OCI-LY7 (cell line): ENCODE data around the gene ABCC10. TPM values are rescaled to one million over a fixed set of nuclear protein-coding genes. Genes with fewer than 3 reads are reported as not detected.
"Not testable (repeated sequence)": the region's sequence is repeated elsewhere in the genome, so short reads cannot be mapped to it uniquely, and the experiment has no call there.

Source experiments
- BruUV-seq: library from RNA; stranded (reverse); fragments of 400-500 nt; replicated peaks from 2 replicates; lab custom pipeline; 2021; lab: Mats Ljungman, UMichigan
- CTCF ChIA-PET: fragments of 300-600 bp; sonication (Branson Sonifier 250); formaldehyde crosslinking; loops from one replicate; lab custom pipeline; 2022; ENCODE audit warnings: antibody characterized with exemption; ENCODE audit not compliant: unreplicated experiment; lab: Charles Lee
- POLR2A ChIA-PET: fragments of 300-600 bp; sonication (Branson Sonifier 250); formaldehyde crosslinking; loops from one replicate; lab custom pipeline; 2022; ENCODE audit warnings: antibody characterized with exemption; lab: Charles Lee
- DNase-seq: peaks from one replicate; pipeline ENCODE4 v3.0.0-alpha.2; 2015; ENCODE audit warnings: low spot score
- H2AFZ ChIP-seq: fragments of 200-600 bp; sonication (generic), shearing (Covaris generic); 2 replicates; pipeline ENCODE4 v1.6.1; 2014; ENCODE audit warnings: mild to moderate bottlenecking, antibody characterized with exemption, low read length, moderate library complexity
- H3K27ac ChIP-seq: fragments of 200-600 bp; sonication (generic); 2 replicates; pipeline ENCODE4 v1.5.1; 2014; ENCODE audit warnings: mixed run types, low read depth, mild to moderate bottlenecking, moderate library complexity, low read length, inconsistent platforms; ENCODE audit not compliant: poor library complexity, severe bottlenecking
- H3K36me3 ChIP-seq: fragments of 200-600 bp; sonication (generic); 2 replicates; pipeline ENCODE4 v1.6.1; 2014; ENCODE audit warnings: mild to moderate bottlenecking, antibody characterized with exemption, low read length, moderate library complexity, mixed read lengths; ENCODE audit not compliant: insufficient read depth
- H3K4me1 ChIP-seq: fragments of 200-600 bp; sonication (generic); 2 replicates; pipeline ENCODE4 v1.5.1; 2014; ENCODE audit warnings: mild to moderate bottlenecking, low read length; ENCODE audit not compliant: insufficient read depth, poor library complexity, severe bottlenecking
- H3K4me2 ChIP-seq: fragments of 200-600 bp; sonication (generic); 2 replicates; pipeline ENCODE4 v1.6.1; 2014; ENCODE audit warnings: mild to moderate bottlenecking, low read length
- H3K4me3 ChIP-seq: fragments of 200-600 bp; sonication (generic); 2 replicates; pipeline ENCODE4 v1.5.1; 2014; ENCODE audit warnings: mild to moderate bottlenecking, low read depth, low read length; ENCODE audit not compliant: poor library complexity, severe bottlenecking
- H3K79me2 ChIP-seq: fragments of 200-600 bp; sonication (generic); 2 replicates; pipeline ENCODE4 v1.6.1; 2016; ENCODE audit warnings: low read depth, mild to moderate bottlenecking, low read length, moderate library complexity, mixed read lengths; ENCODE audit not compliant: insufficient read depth
- H3K9me2 ChIP-seq: fragments of 200-600 bp; sonication (generic); 2 replicates; pipeline ENCODE4 v1.6.1; 2016; ENCODE audit warnings: mild to moderate bottlenecking, low read length, mixed read lengths; ENCODE audit not compliant: insufficient read depth
- H3K9me3 ChIP-seq: fragments of 200-600 bp; sonication (generic); 2 replicates; pipeline ENCODE4 v1.6.1; 2014; ENCODE audit warnings: mild to moderate bottlenecking, mixed run types, low read length, mixed read lengths
- H4K20me1 ChIP-seq: fragments of 200-600 bp; sonication (generic); 2 replicates; pipeline ENCODE4 v1.6.1; 2014; ENCODE audit warnings: mild to moderate bottlenecking, antibody characterized with exemption, low read length, moderate library complexity, mixed read lengths; ENCODE audit not compliant: insufficient read depth
- EZH2phosphoT487 ChIP-seq: fragments of 200-600 bp; sonication (generic); IDR thresholded peaks from 2 replicates; pipeline ENCODE4 v1.6.1; 2018; ENCODE audit warnings: low read depth, borderline replicate concordance, mild to moderate bottlenecking, mixed run types, antibody characterized with exemption, low read length, moderate library complexity, mixed read lengths
- intact Hi-C: fragments of 100-400 bp; cut with micrococcal nuclease; formaldehyde crosslinking; loops from one replicate; pipeline ENCODE4 v1.10.0; 2022; ENCODE audit not compliant: unreplicated experiment
- total RNA-seq, 2 experiments: library from RNA; depleted of rRNA in 1 of 2; stranded (reverse); fragments of >200 nt in 1 of 2; shearing (Covaris generic) in 1 of 2; gene quantifications; 2 replicates each; pipeline ENCODE4 v1.2.3, GENCODE V29; 2014 to 2022
- TF ChIP-seq, protein P1 (sequence below): fragments of 200-600 bp; sonication (generic); conservative IDR thresholded peaks from 2 replicates; pipeline ENCODE4 v1.5.1; 2014; ENCODE audit warnings: mild to moderate bottlenecking, antibody characterized with exemption, low read length, moderate library complexity, mixed read lengths

Gene ABCC10
- total RNA-seq, 2 experiments from 2014 or later: 11.4 to 31.1 TPM

DNA sequence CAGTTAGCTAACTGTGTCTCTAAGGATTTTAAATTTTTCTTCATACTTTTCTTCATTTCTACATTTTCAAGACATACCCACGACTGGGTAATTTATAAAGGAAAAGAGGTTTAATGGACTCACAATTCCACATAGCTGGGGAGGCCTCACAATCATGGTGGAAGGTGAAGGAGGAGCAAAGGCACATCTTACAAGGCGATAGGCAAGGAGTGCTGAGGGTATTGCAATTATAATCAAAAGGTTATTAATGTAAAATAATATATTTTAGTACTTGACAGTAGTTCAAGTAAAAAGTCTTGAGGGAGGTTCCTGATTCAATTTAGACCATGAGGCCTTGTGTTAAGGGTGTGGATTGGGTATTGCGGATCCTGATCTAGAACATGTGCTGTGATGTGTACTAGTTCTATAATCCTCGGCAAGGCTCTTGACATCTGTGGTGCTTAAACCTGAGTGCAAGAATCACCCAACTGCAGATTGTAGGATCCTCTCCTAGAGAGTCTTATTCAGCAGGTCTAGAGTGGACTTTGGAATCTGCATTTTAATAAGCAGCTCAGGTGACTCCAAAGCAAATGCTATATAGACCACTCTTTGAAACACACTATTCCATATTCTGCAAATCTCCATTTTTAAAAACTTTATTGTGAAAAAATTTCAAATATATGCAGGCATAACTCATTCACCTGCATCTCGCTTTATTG, 7.2 kb upstream of the ABCC10 start:
- Histone ChIP-seq H3K27ac (no peak overlapping the region), H2AFZ (no peak overlapping the region), H3K36me3 (no peaks in the 10 kb centered on the region), H4K20me1 (no peaks in the 10 kb centered on the region), H3K9me3 (0 out of 2 replicates have a peak, but pooled peaks cover 7% of the 10 kb centered on the region), H3K9me2 (no peaks in the 10 kb centered on the region), H3K4me3 (no peak overlapping the region), H3K4me1 (no peaks in the 10 kb centered on the region), H3K79me2 (no peaks in the 10 kb centered on the region), H3K4me2 (no peak overlapping the region)
- DNase-seq: no peak
- no peak for TF ChIP-seq EZH2phosphoT487
- TF ChIP-seq, protein P1, sequence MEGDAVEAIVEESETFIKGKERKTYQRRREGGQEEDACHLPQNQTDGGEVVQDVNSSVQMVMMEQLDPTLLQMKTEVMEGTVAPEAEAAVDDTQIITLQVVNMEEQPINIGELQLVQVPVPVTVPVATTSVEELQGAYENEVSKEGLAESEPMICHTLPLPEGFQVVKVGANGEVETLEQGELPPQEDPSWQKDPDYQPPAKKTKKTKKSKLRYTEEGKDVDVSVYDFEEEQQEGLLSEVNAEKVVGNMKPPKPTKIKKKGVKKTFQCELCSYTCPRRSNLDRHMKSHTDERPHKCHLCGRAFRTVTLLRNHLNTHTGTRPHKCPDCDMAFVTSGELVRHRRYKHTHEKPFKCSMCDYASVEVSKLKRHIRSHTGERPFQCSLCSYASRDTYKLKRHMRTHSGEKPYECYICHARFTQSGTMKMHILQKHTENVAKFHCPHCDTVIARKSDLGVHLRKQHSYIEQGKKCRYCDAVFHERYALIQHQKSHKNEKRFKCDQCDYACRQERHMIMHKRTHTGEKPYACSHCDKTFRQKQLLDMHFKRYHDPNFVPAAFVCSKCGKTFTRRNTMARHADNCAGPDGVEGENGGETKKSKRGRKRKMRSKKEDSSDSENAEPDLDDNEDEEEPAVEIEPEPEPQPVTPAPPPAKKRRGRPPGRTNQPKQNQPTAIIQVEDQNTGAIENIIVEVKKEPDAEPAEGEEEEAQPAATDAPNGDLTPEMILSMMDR: no peak
- ChIA-PET CTCF (no interaction called here), POLR2A (interaction anchor here (0.5 to 0.6 kb wide), 2 partner anchors 13 to 74 kb away, joined by 3 read pairs; no protein-coding TSS in a partner anchor)
- no TSS peak for BruUV-seq
- intact Hi-C loops: no loop called here

- no peak for DNase-seq
- intact Hi-C loops: no loop called here
- Histone ChIP-seq H2AFZ (no peak overlapping the region), H4K20me1 (no peaks in the 10 kb centered on the region), H3K9me3 (0 out of 2 replicates have a peak, but pooled peaks cover 7% of the 10 kb centered on the region), H3K4me3 (no peak overlapping the region), H3K79me2 (no peaks in the 10 kb centered on the region), H3K4me2 (no peak overlapping the region), H3K9me2 (no peaks in the 10 kb centered on the region), H3K27ac (no peak overlapping the region), H3K36me3 (no peaks in the 10 kb centered on the region), H3K4me1 (peaks cover 2% of the 10 kb centered on the region)
- TF ChIP-seq, protein P1: no peak
- TF ChIP-seq EZH2phosphoT487: no peak
- CTCF ChIA-PET: no interaction called here
- POLR2A ChIA-PET: interaction anchor here (0.5 to 0.7 kb wide), 6 partner anchors 24 to 570 kb away, joined by 3 to 5 read pairs (median 3); no protein-coding TSS in a partner anchor
- BruUV-seq: no TSS peak
Observed at GRCh38 chr6:43421831-43422230, 5.5 kb upstream of the ABCC10 start.

GRCh38 chr6:43425083-43425482, 2.3 kb upstream of the ABCC10 start:
- H3K27ac ChIP-seq, CTCF ChIA-PET, DNase-seq, H3K36me3 ChIP-seq, H3K9me2 ChIP-seq, H3K9me3 ChIP-seq, H4K20me1 ChIP-seq, POLR2A ChIA-PET, BruUV-seq, H3K4me3 ChIP-seq, H2AFZ ChIP-seq, H3K4me2 ChIP-seq, intact Hi-C loops: not testable (repeated sequence)
- peaks cover 16% of the 10 kb centered on the region; the same call in 1 of the 2 replicates for H3K79me2 ChIP-seq
- peaks cover 21% of the 10 kb centered on the region for H3K4me1 ChIP-seq
